K562 (cell line): ENCODE results near the gene SPIRE1. TPM values are rescaled to one million over a fixed set of nuclear protein-coding genes. Genes with fewer than 3 reads are reported as not detected.

Experiments
- ARID1B ChIP-seq: fragments of 450-650 bp; IDR thresholded peaks from 2 replicates; pipeline ENCODE4 v1.6.1; 2016; ENCODE audit warnings: antibody characterized with exemption, mild to moderate bottlenecking, inconsistent platforms
- CBFA2T2 ChIP-seq: fragments of 450-650 bp; conservative IDR thresholded peaks from 2 replicates; pipeline ENCODE4 v1.6.1; 2017; ENCODE audit warnings: mild to moderate bottlenecking
- DPF2 ChIP-seq: fragments of 450-650 bp; IDR thresholded peaks from 2 replicates; pipeline ENCODE4 v1.6.1; 2016
- EWSR1 ChIP-seq: fragments of 450-650 bp; IDR thresholded peaks from 2 replicates; pipeline ENCODE4 v1.6.1; 2018; ENCODE audit warnings: borderline replicate concordance, mild to moderate bottlenecking, low read depth, moderate library complexity; ENCODE audit not compliant: partially characterized antibody
- GATA2 ChIP-seq: sonication (generic); formaldehyde crosslinking; IDR thresholded peaks from 2 replicates; pipeline ENCODE4 v1.4.0; 2020; ENCODE audit warnings: mild to moderate bottlenecking, missing genetic modification reagents
- GATAD2B ChIP-seq: fragments of 450-650 bp; IDR thresholded peaks from 2 replicates; pipeline ENCODE4 v1.6.1; 2017; ENCODE audit warnings: mild to moderate bottlenecking, borderline replicate concordance
- GTF2E2 ChIP-seq: fragments of 200-800 bp; sonication (Bioruptor generic); IDR thresholded peaks from 2 replicates; pipeline ENCODE4 v1.6.1; 2016; ENCODE audit warnings: missing genetic modification characterization, missing compliant biosample characterization
- KDM1A ChIP-seq, 2 experiments: fragments of 450-650 bp; IDR thresholded peaks; 2 replicates each; pipeline ENCODE4 v1.6.1; 2016; ENCODE audit warnings: mild to moderate bottlenecking in 2 of 2
- L3MBTL2 ChIP-seq: fragments of 450-650 bp; IDR thresholded peaks from 2 replicates; pipeline ENCODE4 v1.6.1; 2016; ENCODE audit warnings: mild to moderate bottlenecking, moderate library complexity
- MTA3 ChIP-seq: fragments of 450-650 bp; formaldehyde crosslinking; IDR thresholded peaks from 2 replicates; pipeline ENCODE4 v1.6.1; 2017; ENCODE audit warnings: mild to moderate bottlenecking, borderline replicate concordance
- NFE2L1 ChIP-seq: fragments of 450-650 bp; IDR thresholded peaks from 2 replicates; pipeline ENCODE4 v1.6.1; 2016; ENCODE audit warnings: missing genetic modification characterization, low read depth, mild to moderate bottlenecking, missing compliant biosample characterization, moderate library complexity, borderline replicate concordance
- PHTF2 ChIP-seq: fragments of 250-450 bp; sonication (Bioruptor Pico); IDR thresholded peaks from 2 replicates; pipeline ENCODE4 v1.5.0; 2021; ENCODE audit warnings: mild to moderate bottlenecking
- RB1 ChIP-seq: fragments of 450-650 bp; IDR thresholded peaks from 2 replicates; pipeline ENCODE4 v1.6.1; 2017; ENCODE audit warnings: low read depth, mild to moderate bottlenecking
- RNF2 ChIP-seq: sonication (generic); IDR thresholded peaks from 2 replicates; pipeline ENCODE4 v1.6.1; 2016
- SETDB1 ChIP-seq: IDR thresholded peaks from one replicate; pipeline ENCODE4 v1.6.1; 2012; ENCODE audit warnings: low read length, control low read depth, inconsistent platforms
- SMARCA4 ChIP-seq: fragments of 450-650 bp; IDR thresholded peaks from 2 replicates; pipeline ENCODE4 v1.6.1; 2016
- SNRNP70 ChIP-seq: fragments of 200-400 bp; formaldehyde crosslinking; optimal IDR thresholded peaks from 2 replicates; pipeline ENCODE3; 2017; ENCODE audit warnings: low read depth, low read length
- TAF7 ChIP-seq: fragments of 450-650 bp; IDR thresholded peaks from 2 replicates; pipeline ENCODE4 v1.6.1; 2016; ENCODE audit warnings: missing genetic modification characterization, missing compliant biosample characterization
- ZEB2 ChIP-seq: fragments of 450-650 bp; IDR thresholded peaks from 2 replicates; pipeline ENCODE4 v1.6.1; 2016
- ZFP36 ChIP-seq: fragments of 150-350 bp; IDR thresholded peaks from 2 replicates; pipeline ENCODE4 v1.6.1; 2018; ENCODE audit warnings: low read length, low read depth; ENCODE audit not compliant: partially characterized antibody
- ZHX1 ChIP-seq: fragments of 150-350 bp; conservative IDR thresholded peaks from 2 replicates; pipeline ENCODE4 v1.6.1; 2014; ENCODE audit warnings: low read length
- ZNF263 ChIP-seq: sonication (generic); formaldehyde crosslinking; IDR thresholded peaks from 2 replicates; pipeline ENCODE4 v1.8.0; 2022; ENCODE audit warnings: mild to moderate bottlenecking, missing genetic modification reagents, borderline replicate concordance
- ZNF431 ChIP-seq: sonication (generic); formaldehyde crosslinking; IDR thresholded peaks from 2 replicates; pipeline ENCODE4 v1.8.0; 2022; ENCODE audit warnings: mild to moderate bottlenecking, missing genetic modification reagents
- ZNF77 ChIP-seq: fragments of 250-450 bp; sonication (Bioruptor Pico); IDR thresholded peaks from 2 replicates; pipeline ENCODE4 v1.5.0; 2020
- polyA plus RNA-seq, 8 experiments: library from polyadenylated mRNA; depleted of rRNA in 4 of 8; stranded (reverse) in 5 of 8; unstranded in 3 of 8; fragments of >200 nt; fragmentation: Nextera tagmentation in 2 of 8; fragmentation: Illumina TruSeq in 1 of 8; extraction: Ambion mirVana in 2 of 8; extraction: Trizol in 1 of 8; gene quantifications; 2 replicates each; pipeline versions ENCODE4 v1.2.1 to v1.2.3, GENCODE V29; 2011 to 2014; ENCODE audit warnings: inconsistent platforms in 1 of 8, missing spikeins in 1 of 8
- total RNA-seq, 7 experiments: library from RNA; depleted of rRNA in 6 of 7; stranded (reverse); fragments of >200 nt in 6 of 7; fragmentation: Illumina TruSeq in 2 of 7; extraction: Trizol in 2 of 7; gene quantifications; 2 replicates each; pipeline versions ENCODE4 v1.2.1 to v1.2.3, GENCODE V29; 2011 to 2021; ENCODE audit warnings: low replicate concordance in 1 of 7
- TF ChIP-seq, protein P1 (sequence below): fragments of 450-650 bp; IDR thresholded peaks from one replicate; pipeline ENCODE4 v1.6.1; 2018; ENCODE audit warnings: mild to moderate bottlenecking, moderate library complexity; ENCODE audit not compliant: partially characterized antibody
- TF ChIP-seq, protein P2 (sequence below): fragments of 450-650 bp; IDR thresholded peaks from 2 replicates; pipeline ENCODE4 v1.6.1; 2017; ENCODE audit warnings: mild to moderate bottlenecking, moderate library complexity
- TF ChIP-seq, protein P3 (sequence below): fragments of 450-650 bp; formaldehyde crosslinking; IDR thresholded peaks from 2 replicates; pipeline ENCODE4 v1.4.0; 2022; ENCODE audit warnings: missing genetic modification characterization

The SPIRE1 gene
- total and polyA plus RNA-seq, 9 of the 15 experiments (the other 6 are each of a cell fraction or from before 2014, with no cell fraction given), result 2.9 to 14.0 (median 10.2) TPM

- TF ChIP-seq SMARCA4 (peak; percentile 37; the same call in 1 of the 2 replicates), ZEB2 (no peak), ZFP36 (no peak), DPF2 (0 out of 2 replicates have a peak, but pooled peaks have one; percentile 38), ZNF263 (CRISPR knock-in tag) (no peak), ARID1B (peak; percentile 61), EWSR1 (no peak), NFE2L1 (tag) (no peak), RB1 (no peak), MTA3 (0 out of 2 replicates have a peak, but pooled peaks have one; percentile 13), GTF2E2 (tag) (no peak), RNF2 (no peak), ZNF431 (CRISPR knock-in tag) (no peak), CBFA2T2 (0 out of 2 replicates have a peak, but pooled peaks have one; percentile 14), SETDB1 (no peak), GATAD2B (no peak), ZHX1 (no peak), ZNF77 (CRISPR knock-in tag) (no peak), GATA2 (CRISPR knock-in tag) (0 out of 2 replicates have a peak, but pooled peaks have one; percentile 33), SNRNP70 (no peak), KDM1A (IDR thresholded peaks at IDR 0.05) (no peak), TAF7 (no peak), L3MBTL2 (no peak), PHTF2 (no peak)
- TF ChIP-seq, protein P1, sequence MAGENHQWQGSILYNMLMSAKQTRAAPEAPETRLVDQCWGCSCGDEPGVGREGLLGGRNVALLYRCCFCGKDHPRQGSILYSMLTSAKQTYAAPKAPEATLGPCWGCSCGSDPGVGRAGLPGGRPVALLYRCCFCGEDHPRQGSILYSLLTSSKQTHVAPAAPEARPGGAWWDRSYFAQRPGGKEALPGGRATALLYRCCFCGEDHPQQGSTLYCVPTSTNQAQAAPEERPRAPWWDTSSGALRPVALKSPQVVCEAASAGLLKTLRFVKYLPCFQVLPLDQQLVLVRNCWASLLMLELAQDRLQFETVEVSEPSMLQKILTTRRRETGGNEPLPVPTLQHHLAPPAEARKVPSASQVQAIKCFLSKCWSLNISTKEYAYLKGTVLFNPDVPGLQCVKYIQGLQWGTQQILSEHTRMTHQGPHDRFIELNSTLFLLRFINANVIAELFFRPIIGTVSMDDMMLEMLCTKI, result no peak
- TF ChIP-seq, protein P2, sequence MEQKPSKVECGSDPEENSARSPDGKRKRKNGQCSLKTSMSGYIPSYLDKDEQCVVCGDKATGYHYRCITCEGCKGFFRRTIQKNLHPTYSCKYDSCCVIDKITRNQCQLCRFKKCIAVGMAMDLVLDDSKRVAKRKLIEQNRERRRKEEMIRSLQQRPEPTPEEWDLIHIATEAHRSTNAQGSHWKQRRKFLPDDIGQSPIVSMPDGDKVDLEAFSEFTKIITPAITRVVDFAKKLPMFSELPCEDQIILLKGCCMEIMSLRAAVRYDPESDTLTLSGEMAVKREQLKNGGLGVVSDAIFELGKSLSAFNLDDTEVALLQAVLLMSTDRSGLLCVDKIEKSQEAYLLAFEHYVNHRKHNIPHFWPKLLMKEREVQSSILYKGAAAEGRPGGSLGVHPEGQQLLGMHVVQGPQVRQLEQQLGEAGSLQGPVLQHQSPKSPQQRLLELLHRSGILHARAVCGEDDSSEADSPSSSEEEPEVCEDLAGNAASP, result no peak
- TF ChIP-seq, protein P3, sequence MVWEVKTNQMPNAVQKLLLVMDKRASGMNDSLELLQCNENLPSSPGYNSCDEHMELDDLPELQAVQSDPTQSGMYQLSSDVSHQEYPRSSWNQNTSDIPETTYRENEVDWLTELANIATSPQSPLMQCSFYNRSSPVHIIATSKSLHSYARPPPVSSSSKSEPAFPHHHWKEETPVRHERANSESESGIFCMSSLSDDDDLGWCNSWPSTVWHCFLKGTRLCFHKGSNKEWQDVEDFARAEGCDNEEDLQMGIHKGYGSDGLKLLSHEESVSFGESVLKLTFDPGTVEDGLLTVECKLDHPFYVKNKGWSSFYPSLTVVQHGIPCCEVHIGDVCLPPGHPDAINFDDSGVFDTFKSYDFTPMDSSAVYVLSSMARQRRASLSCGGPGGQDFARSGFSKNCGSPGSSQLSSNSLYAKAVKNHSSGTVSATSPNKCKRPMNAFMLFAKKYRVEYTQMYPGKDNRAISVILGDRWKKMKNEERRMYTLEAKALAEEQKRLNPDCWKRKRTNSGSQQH (CRISPR knock-in tag), result no peak
Observed at GRCh38 chr18:12638644-12639124, 19.2 kb downstream of the SPIRE1 start (continued).
